ENCODE measurements around the gene UBA1. TPM values are rescaled to one million over a fixed set of nuclear protein-coding genes. Genes with fewer than 3 reads are reported as not detected.

Gene UBA1
- total RNA-seq, 2 donors from 2014 or later: 233 to 448 TPM

DNA sequence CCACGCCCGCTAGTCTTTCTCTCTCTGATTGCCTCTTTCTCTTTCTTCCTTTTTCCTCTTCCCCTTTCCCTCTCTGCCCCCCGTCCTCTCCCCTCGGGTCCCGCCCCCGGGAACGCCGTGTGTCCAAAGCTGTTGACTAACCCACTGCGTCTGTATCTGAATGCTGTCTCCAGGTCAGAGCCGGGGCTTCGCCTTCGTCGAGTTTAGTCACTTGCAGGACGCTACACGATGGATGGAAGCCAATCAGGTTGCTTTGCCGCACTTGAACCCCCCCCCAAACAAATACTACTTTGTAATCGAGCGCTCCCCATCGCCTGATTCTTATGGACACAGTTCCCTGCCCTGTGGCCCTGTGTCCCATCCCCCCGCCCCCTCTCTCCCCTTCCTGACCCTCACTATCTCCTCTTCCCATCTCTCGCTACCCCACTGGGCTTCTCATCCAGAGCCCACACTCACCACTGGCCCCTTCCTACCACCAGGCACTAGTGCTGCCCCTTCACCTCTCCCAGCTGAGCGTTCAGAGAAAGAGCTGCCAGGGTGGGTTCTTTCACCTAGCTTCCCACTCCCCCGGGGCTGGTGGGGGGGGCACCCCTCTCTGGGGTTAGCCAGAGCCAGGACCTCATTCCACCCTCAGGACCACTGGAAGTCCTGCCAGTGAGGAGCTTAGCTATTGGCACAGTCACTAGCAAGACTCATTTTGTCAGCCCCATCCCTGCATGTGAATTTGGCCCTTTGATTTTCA is 18.6 kb upstream of the UBA1 start:
- WGBS, 2 experiments (ENCODE audit: insufficient coverage in 1 of 2, insufficient read length in 1 of 2): 93 to 98% methylated on average over 7 to 23 of the region's 23 CpGs
- H3K4me1 Mint-ChIP-seq: no peaks in the 10 kb centered on the region

DNA sequence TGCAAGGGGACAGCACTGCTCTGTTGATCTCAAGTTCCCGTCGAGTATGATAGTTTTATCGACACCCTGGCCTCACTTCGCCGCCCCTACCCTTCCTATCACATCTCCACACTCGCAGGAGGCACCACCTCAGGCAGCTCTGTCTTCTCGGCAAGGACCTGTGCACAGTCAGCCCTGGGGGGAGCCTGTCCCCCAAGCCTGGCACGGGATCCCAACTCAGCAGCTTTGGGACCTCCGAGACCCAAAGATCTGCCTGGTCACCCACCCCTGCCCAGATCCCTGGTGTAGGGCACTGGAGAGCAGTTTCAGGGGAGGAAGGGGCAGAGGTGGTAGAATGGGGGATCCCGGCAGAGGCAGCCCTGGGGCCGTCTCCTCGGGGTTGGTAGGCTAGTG is 18.0 kb upstream of the UBA1 start:
- TF ChIP-seq, protein P1, sequence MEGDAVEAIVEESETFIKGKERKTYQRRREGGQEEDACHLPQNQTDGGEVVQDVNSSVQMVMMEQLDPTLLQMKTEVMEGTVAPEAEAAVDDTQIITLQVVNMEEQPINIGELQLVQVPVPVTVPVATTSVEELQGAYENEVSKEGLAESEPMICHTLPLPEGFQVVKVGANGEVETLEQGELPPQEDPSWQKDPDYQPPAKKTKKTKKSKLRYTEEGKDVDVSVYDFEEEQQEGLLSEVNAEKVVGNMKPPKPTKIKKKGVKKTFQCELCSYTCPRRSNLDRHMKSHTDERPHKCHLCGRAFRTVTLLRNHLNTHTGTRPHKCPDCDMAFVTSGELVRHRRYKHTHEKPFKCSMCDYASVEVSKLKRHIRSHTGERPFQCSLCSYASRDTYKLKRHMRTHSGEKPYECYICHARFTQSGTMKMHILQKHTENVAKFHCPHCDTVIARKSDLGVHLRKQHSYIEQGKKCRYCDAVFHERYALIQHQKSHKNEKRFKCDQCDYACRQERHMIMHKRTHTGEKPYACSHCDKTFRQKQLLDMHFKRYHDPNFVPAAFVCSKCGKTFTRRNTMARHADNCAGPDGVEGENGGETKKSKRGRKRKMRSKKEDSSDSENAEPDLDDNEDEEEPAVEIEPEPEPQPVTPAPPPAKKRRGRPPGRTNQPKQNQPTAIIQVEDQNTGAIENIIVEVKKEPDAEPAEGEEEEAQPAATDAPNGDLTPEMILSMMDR (conservative IDR thresholded peaks at IDR 0.05): no peak
- Histone ChIP-seq H3K4me3 (ENCODE audit: low read length) (no peak overlapping the region), H3K36me3 (ENCODE audit: control insufficient read depth, insufficient read depth, low read length) (peaks cover 15% of the 10 kb centered on the region), H3K9ac (ENCODE audit: extremely low read depth, low read length, poor library complexity, severe bottlenecking) (no peak overlapping the region), H3K9me3 (ENCODE audit: control insufficient read depth, low read length) (no peaks in the 10 kb centered on the region), H3K4me1 (ENCODE audit: control insufficient read depth, insufficient read depth, low read length) (no peaks in the 10 kb centered on the region), H3K27ac (ENCODE audit: low read depth, low read length) (no peak overlapping the region), H3K27me3 (ENCODE audit: control insufficient read depth, insufficient read depth, low read length, poor library complexity, severe bottlenecking) (no peaks in the 10 kb centered on the region)
- H3K4me1 Mint-ChIP-seq: no peaks in the 10 kb centered on the region
- WGBS, 2 experiments (ENCODE audit: insufficient coverage in 1 of 2, insufficient read length in 1 of 2): 99 to 100% methylated on average over 1 to 12 of the region's 12 CpGs
- H3K9me3 Mint-ChIP-seq: peaks cover 57% of the 10 kb centered on the region
- no peak overlapping the region for H3K4me3 Mint-ChIP-seq
- DNase-seq: no peak
- peaks cover 46% of the 10 kb centered on the region for H3K36me3 Mint-ChIP-seq (ENCODE audit: low read depth)
- peak overlapping the region; percentile 20 for H3K27ac Mint-ChIP-seq
- H3K27me3 Mint-ChIP-seq (ENCODE audit: insufficient read depth): no peaks in the 10 kb centered on the region

More for the DNA sequence above, 18.6 kb upstream of the UBA1 start:
- Histone ChIP-seq H3K27ac (ENCODE audit: low read depth, low read length) (no peak overlapping the region), H3K9ac (ENCODE audit: extremely low read depth, low read length, poor library complexity, severe bottlenecking) (no peak overlapping the region), H3K4me1 (ENCODE audit: control insufficient read depth, insufficient read depth, low read length) (no peaks in the 10 kb centered on the region), H3K36me3 (ENCODE audit: control insufficient read depth, insufficient read depth, low read length) (peaks cover 15% of the 10 kb centered on the region), H3K4me3 (ENCODE audit: low read length) (no peak overlapping the region), H3K27me3 (ENCODE audit: control insufficient read depth, insufficient read depth, low read length, poor library complexity, severe bottlenecking) (no peaks in the 10 kb centered on the region), H3K9me3 (ENCODE audit: control insufficient read depth, low read length) (no peaks in the 10 kb centered on the region)
- TF ChIP-seq, protein P1 (conservative IDR thresholded peaks at IDR 0.05): no peak
- H3K4me3 Mint-ChIP-seq: no peak overlapping the region
- H3K27me3 Mint-ChIP-seq (ENCODE audit: insufficient read depth): no peaks in the 10 kb centered on the region
- DNase-seq: no peak
- no peak overlapping the region for H3K27ac Mint-ChIP-seq
- peaks cover 46% of the 10 kb centered on the region for H3K36me3 Mint-ChIP-seq (ENCODE audit: low read depth)
- peaks cover 58% of the 10 kb centered on the region for H3K9me3 Mint-ChIP-seq

DNA sequence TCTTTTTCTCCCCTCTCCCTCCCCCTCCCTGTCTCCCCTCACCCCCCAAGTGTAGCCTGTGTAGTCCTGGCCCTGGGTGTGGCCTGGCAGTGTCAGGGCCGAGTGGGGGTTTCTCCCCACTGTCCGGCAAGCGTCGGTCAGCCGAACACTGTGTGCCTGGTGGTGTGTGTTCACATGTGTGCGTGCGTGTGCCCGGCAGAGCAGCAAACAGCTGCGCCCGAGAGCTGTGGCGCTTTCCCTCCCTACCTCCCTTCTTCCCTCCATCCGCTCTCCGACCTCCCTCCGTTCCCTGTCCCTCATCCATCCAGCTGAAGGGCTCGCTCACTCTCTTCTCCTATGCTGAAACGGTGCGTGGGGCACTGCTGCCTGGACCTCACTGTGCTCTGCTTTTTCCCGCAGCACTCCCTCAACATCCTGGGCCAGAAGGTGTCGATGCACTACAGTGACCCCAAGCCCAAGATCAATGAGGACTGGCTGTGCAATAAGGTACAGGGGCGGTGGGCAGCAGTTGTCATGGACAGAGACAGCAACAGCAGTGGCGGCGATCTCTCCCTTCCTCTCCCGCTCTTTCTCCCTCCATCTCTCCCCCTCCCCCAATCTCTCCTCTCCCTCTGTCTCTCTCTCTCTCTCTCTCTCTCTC is 17.4 kb upstream of the UBA1 start:
- H3K36me3 Mint-ChIP-seq (ENCODE audit: low read depth): peaks cover 48% of the 10 kb centered on the region
- TF ChIP-seq, protein P1 (conservative IDR thresholded peaks at IDR 0.05): no peak
- H3K27ac Mint-ChIP-seq: no peak overlapping the region
- no peaks in the 10 kb centered on the region for H3K4me1 Mint-ChIP-seq
- WGBS, 2 experiments (ENCODE audit: insufficient coverage in 1 of 2, insufficient read length in 1 of 2): 89 to 93% methylated on average over 3 to 18 of the region's 23 CpGs
- Histone ChIP-seq H3K36me3 (ENCODE audit: control insufficient read depth, insufficient read depth, low read length) (peaks cover 15% of the 10 kb centered on the region), H3K4me3 (ENCODE audit: low read length) (no peak overlapping the region), H3K9me3 (ENCODE audit: control insufficient read depth, low read length) (no peaks in the 10 kb centered on the region), H3K27ac (ENCODE audit: low read depth, low read length) (no peak overlapping the region), H3K4me1 (ENCODE audit: control insufficient read depth, insufficient read depth, low read length) (no peaks in the 10 kb centered on the region), H3K27me3 (ENCODE audit: control insufficient read depth, insufficient read depth, low read length, poor library complexity, severe bottlenecking) (no peaks in the 10 kb centered on the region), H3K9ac (ENCODE audit: extremely low read depth, low read length, poor library complexity, severe bottlenecking) (no peak overlapping the region)
- peaks cover 56% of the 10 kb centered on the region for H3K9me3 Mint-ChIP-seq
- DNase-seq: peak; percentile 23
- H3K27me3 Mint-ChIP-seq (ENCODE audit: insufficient read depth): no peaks in the 10 kb centered on the region
- no peak overlapping the region for H3K4me3 Mint-ChIP-seq
